ENCODE results near the gene BAIAP2.

The BAIAP2 gene

DNA sequence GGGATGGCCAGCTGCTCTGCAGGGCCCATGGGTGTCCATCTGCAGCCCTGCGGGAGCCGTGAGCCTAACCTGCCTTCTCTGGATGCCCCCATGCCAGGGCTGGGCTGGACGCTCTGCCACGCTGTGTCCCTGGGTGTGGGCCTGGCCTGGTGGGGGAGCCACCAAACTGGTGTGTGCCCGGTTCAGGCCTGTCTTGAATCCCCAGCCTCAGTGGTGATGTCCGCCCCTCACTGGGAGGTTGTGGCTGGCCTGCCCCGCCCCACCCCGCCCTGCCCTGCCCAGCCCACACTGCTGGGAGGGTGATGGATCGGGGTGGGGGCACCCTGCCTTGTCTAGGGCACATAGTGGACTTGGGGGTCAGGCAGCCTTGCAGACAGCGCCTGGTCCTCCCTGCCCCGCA lies 80.3 kb downstream of the BAIAP2 start:
- Histone ChIP-seq H3K36me3 (ENCODE audit: low read depth) (peaks cover 11% of the 10 kb centered on the region), H3K4me1 (ENCODE audit: insufficient read depth, poor library complexity, severe bottlenecking) (no peaks in the 10 kb centered on the region), H3K9me3 (ENCODE audit: severe bottlenecking) (no peaks in the 10 kb centered on the region), H3K4me3 (ENCODE audit: severe bottlenecking) (no peak overlapping the region), H3K27me3 (ENCODE audit: insufficient read depth, poor library complexity, severe bottlenecking) (no peaks in the 10 kb centered on the region), H3K27ac (ENCODE audit: poor library complexity, severe bottlenecking) (no peak overlapping the region)
- no peak for DNase-seq (ENCODE audit: low spot score)
- no peak for ATAC-seq (ENCODE audit: low read depth)
- TF ChIP-seq, protein P1, sequence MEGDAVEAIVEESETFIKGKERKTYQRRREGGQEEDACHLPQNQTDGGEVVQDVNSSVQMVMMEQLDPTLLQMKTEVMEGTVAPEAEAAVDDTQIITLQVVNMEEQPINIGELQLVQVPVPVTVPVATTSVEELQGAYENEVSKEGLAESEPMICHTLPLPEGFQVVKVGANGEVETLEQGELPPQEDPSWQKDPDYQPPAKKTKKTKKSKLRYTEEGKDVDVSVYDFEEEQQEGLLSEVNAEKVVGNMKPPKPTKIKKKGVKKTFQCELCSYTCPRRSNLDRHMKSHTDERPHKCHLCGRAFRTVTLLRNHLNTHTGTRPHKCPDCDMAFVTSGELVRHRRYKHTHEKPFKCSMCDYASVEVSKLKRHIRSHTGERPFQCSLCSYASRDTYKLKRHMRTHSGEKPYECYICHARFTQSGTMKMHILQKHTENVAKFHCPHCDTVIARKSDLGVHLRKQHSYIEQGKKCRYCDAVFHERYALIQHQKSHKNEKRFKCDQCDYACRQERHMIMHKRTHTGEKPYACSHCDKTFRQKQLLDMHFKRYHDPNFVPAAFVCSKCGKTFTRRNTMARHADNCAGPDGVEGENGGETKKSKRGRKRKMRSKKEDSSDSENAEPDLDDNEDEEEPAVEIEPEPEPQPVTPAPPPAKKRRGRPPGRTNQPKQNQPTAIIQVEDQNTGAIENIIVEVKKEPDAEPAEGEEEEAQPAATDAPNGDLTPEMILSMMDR (IDR thresholded peaks at IDR 0.05; ENCODE audit: poor library complexity, severe bottlenecking): no peak

DNA sequence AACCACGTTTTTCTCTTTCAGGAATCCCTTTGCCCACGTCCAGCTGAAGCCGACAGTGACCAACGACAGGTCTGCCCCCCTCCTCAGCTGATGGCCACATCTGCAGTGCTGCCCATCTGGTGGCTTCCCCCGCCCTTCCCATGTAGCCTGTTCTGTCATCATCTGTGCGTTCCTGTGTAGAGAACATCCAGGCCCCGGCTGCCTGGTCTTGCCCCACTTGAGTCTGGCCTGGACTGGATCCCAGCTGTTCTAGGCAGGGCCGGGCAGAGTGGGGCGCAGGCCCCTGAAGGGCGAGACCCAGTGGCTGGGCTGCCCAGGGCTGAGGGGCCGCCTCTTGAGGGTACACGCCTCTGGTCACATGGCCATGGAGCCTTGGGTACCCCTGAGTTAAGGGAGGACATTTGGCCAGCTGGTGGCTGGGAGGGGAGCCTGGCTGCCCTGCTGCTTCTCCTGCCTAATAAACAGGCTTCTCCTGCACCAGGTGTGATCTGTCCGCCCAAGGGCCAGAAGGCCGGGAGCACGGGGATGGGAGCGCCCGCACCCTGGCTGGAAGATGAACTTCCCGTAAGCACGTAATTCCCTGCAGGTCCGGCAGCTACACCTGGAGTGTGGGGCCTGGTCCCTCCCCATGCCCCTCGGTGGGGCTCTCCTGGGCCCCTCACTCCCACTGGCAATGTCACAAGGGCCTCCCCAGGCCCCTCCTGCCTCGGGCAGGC lies 81.0 kb downstream of the BAIAP2 start:
- TF ChIP-seq, protein P1 (IDR thresholded peaks at IDR 0.05; ENCODE audit: poor library complexity, severe bottlenecking): no peak
- Histone ChIP-seq H3K4me1 (ENCODE audit: insufficient read depth, poor library complexity, severe bottlenecking) (no peaks in the 10 kb centered on the region), H3K4me3 (ENCODE audit: severe bottlenecking) (no peak overlapping the region), H3K9me3 (ENCODE audit: severe bottlenecking) (no peaks in the 10 kb centered on the region), H3K27ac (ENCODE audit: poor library complexity, severe bottlenecking) (no peak overlapping the region), H3K27me3 (ENCODE audit: insufficient read depth, poor library complexity, severe bottlenecking) (no peaks in the 10 kb centered on the region), H3K36me3 (ENCODE audit: low read depth) (peaks cover 4% of the 10 kb centered on the region; the same call in 1 of the 2 replicates)
- ATAC-seq (ENCODE audit: low read depth) (no peak), DNase-seq (ENCODE audit: low spot score) (no peak)

DNA sequence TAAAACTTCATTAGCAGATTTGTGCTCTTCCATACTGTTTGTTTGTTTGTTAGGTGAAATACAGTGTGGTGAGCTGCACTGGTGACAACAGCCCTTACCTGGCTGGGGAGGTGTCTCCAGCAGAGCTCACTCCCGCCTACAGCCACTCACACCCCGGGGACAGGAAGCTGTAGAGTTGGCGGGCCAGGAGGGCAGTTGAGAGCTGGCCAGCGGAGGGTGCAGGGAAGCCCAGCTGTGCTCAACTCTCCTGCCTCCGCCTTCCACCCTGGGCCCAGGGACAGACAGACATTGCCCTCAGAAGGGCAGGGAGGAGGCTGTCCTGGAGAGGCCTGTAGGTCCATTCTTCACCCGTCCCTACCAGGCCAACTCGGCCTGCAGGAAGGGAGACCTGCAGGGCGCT lies 81.8 kb downstream of the BAIAP2 start:
- Histone ChIP-seq H3K9me3 (ENCODE audit: severe bottlenecking) (no peaks in the 10 kb centered on the region), H3K27me3 (ENCODE audit: insufficient read depth, poor library complexity, severe bottlenecking) (peaks cover 4% of the 10 kb centered on the region), H3K4me1 (ENCODE audit: insufficient read depth, poor library complexity, severe bottlenecking) (no peaks in the 10 kb centered on the region), H3K36me3 (ENCODE audit: low read depth) (peaks cover 3% of the 10 kb centered on the region; the same call in 1 of the 2 replicates), H3K27ac (ENCODE audit: poor library complexity, severe bottlenecking) (no peak overlapping the region), H3K4me3 (ENCODE audit: severe bottlenecking) (no peak overlapping the region)
- DNase-seq (ENCODE audit: low spot score): no peak
- ATAC-seq (ENCODE audit: low read depth): no peak
- TF ChIP-seq, protein P1 (IDR thresholded peaks at IDR 0.05; ENCODE audit: poor library complexity, severe bottlenecking): no peak

DNA sequence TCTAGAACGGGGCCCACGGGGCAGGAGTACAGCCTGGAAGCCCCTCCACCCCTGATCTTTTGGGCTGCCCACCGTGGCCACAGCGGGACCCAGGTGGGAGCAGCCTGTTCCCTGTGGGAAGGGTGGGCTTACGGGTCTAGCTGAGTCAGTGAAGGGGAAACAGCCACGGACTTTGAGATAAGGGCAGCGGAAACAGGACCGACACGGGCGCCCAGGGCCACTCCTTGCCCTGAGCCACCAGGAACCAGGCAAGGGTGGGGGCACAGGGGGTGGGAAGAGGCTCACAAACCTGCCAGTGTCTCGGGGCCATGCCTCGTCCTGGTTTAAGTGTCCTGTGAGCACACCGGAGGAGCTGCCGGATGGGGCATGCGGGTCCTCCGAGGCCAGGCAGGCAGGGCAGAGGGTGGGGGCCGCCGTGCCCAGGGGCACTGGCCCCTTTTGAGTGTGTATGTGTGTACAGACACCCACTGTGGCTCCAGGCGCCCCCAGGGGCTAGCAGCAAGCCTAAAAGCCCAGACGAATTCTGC lies 82.8 kb downstream of the BAIAP2 start:
- H3K36me3 ChIP-seq (ENCODE audit: low read depth): no peaks in the 10 kb centered on the region
- DNase-seq (ENCODE audit: low spot score): no peak

More for the DNA sequence above, 82.8 kb downstream of the BAIAP2 start:
- H3K4me1 ChIP-seq (ENCODE audit: insufficient read depth, poor library complexity, severe bottlenecking): no peaks in the 10 kb centered on the region
- TF ChIP-seq, protein P1 (IDR thresholded peaks at IDR 0.05; ENCODE audit: poor library complexity, severe bottlenecking): no peak
- peaks cover 10% of the 10 kb centered on the region for H3K27me3 ChIP-seq (ENCODE audit: insufficient read depth, poor library complexity, severe bottlenecking)
- no peak for ATAC-seq (ENCODE audit: low read depth)
- H3K4me3 ChIP-seq (ENCODE audit: severe bottlenecking): no peak overlapping the region
- H3K27ac ChIP-seq (ENCODE audit: poor library complexity, severe bottlenecking): no peak overlapping the region
- no peaks in the 10 kb centered on the region for H3K9me3 ChIP-seq (ENCODE audit: severe bottlenecking)
